OCI-LY7 (cell line): ENCODE measurements around the gene RAMP1. TPM values are rescaled to one million over a fixed set of nuclear protein-coding genes. Genes with fewer than 3 reads are reported as not detected.

Experiments used
- BruUV-seq: library from RNA; stranded (reverse); fragments of 400-500 nt; replicated peaks from 2 replicates; lab custom pipeline; 2021; lab: Mats Ljungman, UMichigan
- CTCF ChIA-PET: fragments of 300-600 bp; sonication (Branson Sonifier 250); formaldehyde crosslinking; loops from one replicate; lab custom pipeline; 2022; ENCODE audit warnings: antibody characterized with exemption; ENCODE audit not compliant: unreplicated experiment; lab: Charles Lee
- POLR2A ChIA-PET: fragments of 300-600 bp; sonication (Branson Sonifier 250); formaldehyde crosslinking; loops from one replicate; lab custom pipeline; 2022; ENCODE audit warnings: antibody characterized with exemption; lab: Charles Lee
- DNase-seq: peaks from one replicate; pipeline ENCODE4 v3.0.0-alpha.2; 2015; ENCODE audit warnings: low spot score
- H2AFZ ChIP-seq: fragments of 200-600 bp; sonication (generic), shearing (Covaris generic); 2 replicates; pipeline ENCODE4 v1.6.1; 2014; ENCODE audit warnings: mild to moderate bottlenecking, antibody characterized with exemption, low read length, moderate library complexity
- H3K27ac ChIP-seq: fragments of 200-600 bp; sonication (generic); 2 replicates; pipeline ENCODE4 v1.5.1; 2014; ENCODE audit warnings: mixed run types, low read depth, mild to moderate bottlenecking, moderate library complexity, low read length, inconsistent platforms; ENCODE audit not compliant: poor library complexity, severe bottlenecking
- H3K36me3 ChIP-seq: fragments of 200-600 bp; sonication (generic); 2 replicates; pipeline ENCODE4 v1.6.1; 2014; ENCODE audit warnings: mild to moderate bottlenecking, antibody characterized with exemption, low read length, moderate library complexity, mixed read lengths; ENCODE audit not compliant: insufficient read depth
- H3K4me1 ChIP-seq: fragments of 200-600 bp; sonication (generic); 2 replicates; pipeline ENCODE4 v1.5.1; 2014; ENCODE audit warnings: mild to moderate bottlenecking, low read length; ENCODE audit not compliant: insufficient read depth, poor library complexity, severe bottlenecking
- H3K4me2 ChIP-seq: fragments of 200-600 bp; sonication (generic); 2 replicates; pipeline ENCODE4 v1.6.1; 2014; ENCODE audit warnings: mild to moderate bottlenecking, low read length
- H3K4me3 ChIP-seq: fragments of 200-600 bp; sonication (generic); 2 replicates; pipeline ENCODE4 v1.5.1; 2014; ENCODE audit warnings: mild to moderate bottlenecking, low read depth, low read length; ENCODE audit not compliant: poor library complexity, severe bottlenecking
- H3K79me2 ChIP-seq: fragments of 200-600 bp; sonication (generic); 2 replicates; pipeline ENCODE4 v1.6.1; 2016; ENCODE audit warnings: low read depth, mild to moderate bottlenecking, low read length, moderate library complexity, mixed read lengths; ENCODE audit not compliant: insufficient read depth
- H3K9me2 ChIP-seq: fragments of 200-600 bp; sonication (generic); 2 replicates; pipeline ENCODE4 v1.6.1; 2016; ENCODE audit warnings: mild to moderate bottlenecking, low read length, mixed read lengths; ENCODE audit not compliant: insufficient read depth
- H3K9me3 ChIP-seq: fragments of 200-600 bp; sonication (generic); 2 replicates; pipeline ENCODE4 v1.6.1; 2014; ENCODE audit warnings: mild to moderate bottlenecking, mixed run types, low read length, mixed read lengths
- H4K20me1 ChIP-seq: fragments of 200-600 bp; sonication (generic); 2 replicates; pipeline ENCODE4 v1.6.1; 2014; ENCODE audit warnings: mild to moderate bottlenecking, antibody characterized with exemption, low read length, moderate library complexity, mixed read lengths; ENCODE audit not compliant: insufficient read depth
- CTCF ChIP-seq: fragments of 200-600 bp; sonication (generic); conservative IDR thresholded peaks from 2 replicates; pipeline ENCODE4 v1.5.1; 2014; ENCODE audit warnings: mild to moderate bottlenecking, antibody characterized with exemption, low read length, moderate library complexity, mixed read lengths
- EZH2phosphoT487 ChIP-seq: fragments of 200-600 bp; sonication (generic); IDR thresholded peaks from 2 replicates; pipeline ENCODE4 v1.6.1; 2018; ENCODE audit warnings: low read depth, borderline replicate concordance, mild to moderate bottlenecking, mixed run types, antibody characterized with exemption, low read length, moderate library complexity, mixed read lengths
- intact Hi-C: fragments of 100-400 bp; cut with micrococcal nuclease; formaldehyde crosslinking; loops from one replicate; pipeline ENCODE4 v1.10.0; 2022; ENCODE audit not compliant: unreplicated experiment
- total RNA-seq, 2 experiments: library from RNA; depleted of rRNA in 1 of 2; stranded (reverse); fragments of >200 nt in 1 of 2; shearing (Covaris generic) in 1 of 2; gene quantifications; 2 replicates each; pipeline ENCODE4 v1.2.3, GENCODE V29; 2014 to 2022

Gene RAMP1
- total RNA-seq, 2 experiments from 2014 or later = not detected

GRCh38 chr2:237859082-237859433 is 365 bp upstream of the RAMP1 start:
- BruUV-seq = no TSS peak
- H3K4me2 ChIP-seq = no peak overlapping the region

GRCh38 chr2:237860273-237860935 is 981 bp downstream of the RAMP1 start:
- no peaks in the 10 kb centered on the region for H3K79me2 ChIP-seq
- no TSS peak for BruUV-seq
- intact Hi-C loops = no loop called here
- CTCF ChIA-PET = no interaction called here
- no peak for DNase-seq
- TF ChIP-seq CTCF = no peak
- TF ChIP-seq EZH2phosphoT487 = no peak
- no peak overlapping the region for H3K4me2 ChIP-seq
- H3K27ac ChIP-seq = no peak overlapping the region
- no peaks in the 10 kb centered on the region for H4K20me1 ChIP-seq
- POLR2A ChIA-PET = no interaction called here
- H3K36me3 ChIP-seq = no peaks in the 10 kb centered on the region
- no peak overlapping the region for H3K4me3 ChIP-seq
- H2AFZ ChIP-seq = no peak overlapping the region
- no peaks in the 10 kb centered on the region for H3K9me2 ChIP-seq
- no peaks in the 10 kb centered on the region for H3K9me3 ChIP-seq
- no peaks in the 10 kb centered on the region for H3K4me1 ChIP-seq

More at GRCh38 chr2:237859082-237859433, 365 bp upstream of the RAMP1 start:
- no peak overlapping the region for H3K4me3 ChIP-seq
- CTCF ChIA-PET = no interaction called here
- H3K79me2 ChIP-seq = no peaks in the 10 kb centered on the region
- no peaks in the 10 kb centered on the region for H3K36me3 ChIP-seq
- TF ChIP-seq CTCF (no peak), EZH2phosphoT487 (no peak)
- H3K27ac ChIP-seq = no peak overlapping the region
- H3K9me3 ChIP-seq = no peaks in the 10 kb centered on the region
- DNase-seq = no peak
- H2AFZ ChIP-seq = no peak overlapping the region
- intact Hi-C loops = loop anchor here (10.0 kb wide), 1 partner anchor 306 kb away; no protein-coding TSS in a partner anchor
- H3K4me1 ChIP-seq = no peaks in the 10 kb centered on the region
- H4K20me1 ChIP-seq = no peaks in the 10 kb centered on the region
- POLR2A ChIA-PET = interaction anchor here (0.7 kb wide), 1 partner anchor 178 kb away, joined by 7 read pairs; no protein-coding TSS in a partner anchor
- no peaks in the 10 kb centered on the region for H3K9me2 ChIP-seq

GRCh38 chr2:237861875-237862527 is 2.6 kb downstream of the RAMP1 start:
- no TSS peak for BruUV-seq
- H3K36me3 ChIP-seq = no peaks in the 10 kb centered on the region
- POLR2A ChIA-PET = interaction anchor here (0.6 kb wide), 1 partner anchor 31 kb away, joined by 4 read pairs; no protein-coding TSS in a partner anchor
- H4K20me1 ChIP-seq = no peaks in the 10 kb centered on the region
- CTCF ChIA-PET = no interaction called here
- H3K4me2 ChIP-seq = no peak overlapping the region
- H3K9me3 ChIP-seq = no peaks in the 10 kb centered on the region
- intact Hi-C loops = no loop called here
- no peak overlapping the region for H3K27ac ChIP-seq
- no peak for DNase-seq
- no peaks in the 10 kb centered on the region for H3K4me1 ChIP-seq
- H3K79me2 ChIP-seq = no peaks in the 10 kb centered on the region
- H2AFZ ChIP-seq = no peak overlapping the region
- TF ChIP-seq EZH2phosphoT487 (no peak), CTCF (no peak)
- H3K4me3 ChIP-seq = no peak overlapping the region
- no peaks in the 10 kb centered on the region for H3K9me2 ChIP-seq
